NCI-H1092 treated with DMSO at 0.1 percent for 48 hours (cell line): ENCODE measurements around the gene RANBP1.

Experiments used
- DNase-seq: peaks from one replicate; lab custom pipeline; 2025; lab: John Stamatoyannopoulos, UW

The RANBP1 gene

GRCh38 chr22:20138417-20138738, 22.5 kb downstream of the RANBP1 start:
- DNase-seq, result no peak

GRCh38 chr22:20138868-20139267, 23.0 kb downstream of the RANBP1 start:
- no peak for DNase-seq

GRCh38 chr22:20139391-20140106, 23.6 kb downstream of the RANBP1 start:
- DNase-seq, result no peak

- no peak for DNase-seq
Observed at GRCh38 chr22:20140107-20140445, 24.2 kb downstream of the RANBP1 start.

GRCh38 chr22:20140521-20140964, 24.6 kb downstream of the RANBP1 start:
- DNase-seq, result no peak

GRCh38 chr22:20141186-20142077, 25.5 kb downstream of the RANBP1 start:
- no peak for DNase-seq

- DNase-seq, result no peak
Observed at GRCh38 chr22:20142711-20143621, 27.1 kb downstream of the RANBP1 start.

- no peak for DNase-seq
Observed at GRCh38 chr22:20143883-20144665, 28.2 kb downstream of the RANBP1 start.

GRCh38 chr22:20145206-20145831, 29.4 kb downstream of the RANBP1 start:
- no peak for DNase-seq

- no peak for DNase-seq
Observed at GRCh38 chr22:20145832-20146223, 29.9 kb downstream of the RANBP1 start.

- no peak for DNase-seq
Observed at GRCh38 chr22:20146777-20147176, 30.9 kb downstream of the RANBP1 start.

GRCh38 chr22:20147237-20147988, 31.5 kb downstream of the RANBP1 start:
- no peak for DNase-seq

- DNase-seq, result no peak
Observed at GRCh38 chr22:20148414-20148813, 32.5 kb downstream of the RANBP1 start.

GRCh38 chr22:20149257-20150250, 33.6 kb downstream of the RANBP1 start:
- DNase-seq, result no peak

GRCh38 chr22:20150381-20151275, 34.7 kb downstream of the RANBP1 start, which contains the start of gene CCDC188:
Gene CCDC188, minus strand, starts transcription at chr22:20151055. Its CDS starts 69 bp downstream, at chr22:20150986.
- DNase-seq, result no peak

GRCh38 chr22:20151276-20151588, 35.3 kb downstream of the RANBP1 start:
- no peak for DNase-seq

- DNase-seq, result no peak
Observed at GRCh38 chr22:20152464-20152890, 36.6 kb downstream of the RANBP1 start.

GRCh38 chr22:20153945-20154344, 38.0 kb downstream of the RANBP1 start:
- DNase-seq, result no peak
